CD4-positive, alpha-beta T cell (primary cell): ENCODE data around the gene LITAF. TPM values are rescaled to one million over a fixed set of nuclear protein-coding genes. Genes with fewer than 3 reads are reported as not detected.

Experiments used
- ATAC-seq: fragments of 200-7000 bp; cut with Tn5 transposase; one replicate; pipeline ENCODE4 v1.10.0; 2022; ENCODE audit warnings: mild to moderate bottlenecking; ENCODE audit not compliant: poor library complexity
- CTCF ChIA-PET: fragments of 350-600 bp; sonication (Branson Sonifier 250); formaldehyde crosslinking; loops from one replicate; lab custom pipeline; 2021; ENCODE audit warnings: antibody characterized with exemption, inconsistent platforms; lab: Charles Lee
- POLR2A ChIA-PET: fragments of 350-600 bp; sonication (Branson Sonifier 250); formaldehyde crosslinking; loops from one replicate; lab custom pipeline; 2021; ENCODE audit warnings: antibody characterized with exemption, inconsistent platforms; lab: Charles Lee
- DNase-seq, 14 experiments: peaks; one replicate each; pipeline ENCODE4 v3.0.0-alpha.2; 2013 to 2020; ENCODE audit warnings: mixed read lengths in 2 of 14
- H3K27ac ChIP-seq, 2 donors: one replicate each; pipeline versions ENCODE4 v1.5.1 to v1.7.0; 2013; ENCODE audit warnings: low read length in 2 of 2, low read depth in 1 of 2, mild to moderate bottlenecking in 1 of 2
- H3K27me3 ChIP-seq, 2 experiments: 1 replicate in 1 of 2; 2 replicates in 1 of 2; pipeline versions ENCODE4 v1.6.1 to v1.7.0; 2013; ENCODE audit warnings: low read length in 2 of 2, control low read depth in 1 of 2, mild to moderate bottlenecking in 1 of 2, moderate library complexity in 1 of 2; ENCODE audit not compliant: insufficient read depth in 2 of 2, control insufficient read depth in 1 of 2
- H3K36me3 ChIP-seq: one replicate; pipeline ENCODE4 v1.6.1; 2013; ENCODE audit warnings: low read length, control low read depth; ENCODE audit not compliant: insufficient read depth
- H3K4me1 ChIP-seq: one replicate; pipeline ENCODE4 v1.6.1; 2013; ENCODE audit warnings: low read length, control low read depth; ENCODE audit not compliant: insufficient read depth
- H3K4me3 ChIP-seq: one replicate; pipeline ENCODE4 v1.5.1; 2013; ENCODE audit warnings: mild to moderate bottlenecking, low read length, moderate library complexity
- H3K9me3 ChIP-seq, 2 experiments: 1 replicate in 1 of 2; 2 replicates in 1 of 2; pipeline versions ENCODE4 v1.6.1 to v1.7.0; 2013; ENCODE audit warnings: low read length in 2 of 2, mild to moderate bottlenecking in 2 of 2, control low read depth in 1 of 2, moderate library complexity in 1 of 2; ENCODE audit not compliant: control insufficient read depth in 1 of 2, insufficient read depth in 1 of 2
- H3K27ac Mint-ChIP-seq: one replicate; pipeline ENCODE4 v1.8.0; 2020; ENCODE audit warnings: mixed read lengths
- H3K27me3 Mint-ChIP-seq: one replicate; pipeline ENCODE4 v1.8.0; 2021; ENCODE audit warnings: mixed read lengths
- H3K36me3 Mint-ChIP-seq: one replicate; pipeline ENCODE4 v1.8.0; 2021; ENCODE audit warnings: low read depth, mixed read lengths
- H3K4me1 Mint-ChIP-seq: one replicate; pipeline ENCODE4 v1.8.0; 2021; ENCODE audit warnings: low read depth, mixed read lengths
- H3K4me3 Mint-ChIP-seq: one replicate; pipeline ENCODE4 v1.8.0; 2020; ENCODE audit warnings: mild to moderate bottlenecking, mixed read lengths
- H3K9me3 Mint-ChIP-seq: one replicate; pipeline ENCODE4 v1.8.0; 2020; ENCODE audit warnings: mixed read lengths
- intact Hi-C, 2 experiments: fragments of 100-400 bp; cut with DNase I in 1 of 2; cut with micrococcal nuclease in 1 of 2; formaldehyde crosslinking; loops; one replicate each; pipeline versions ENCODE4 v1.15.1 to v1.9.0; 2023 to 2025; cut with DNase I, micrococcal nuclease
- total RNA-seq, 174 experiments: library from RNA in 2 of 174; stranded (reverse) in 2 of 174; gene quantifications; one replicate each; pipeline ENCODE4 v1.2.3 and lab custom pipeline; 2021 to 2026
- TF ChIP-seq, protein P1 (sequence below): fragments of 200-600 bp; IDR thresholded peaks from one replicate; pipeline ENCODE4 v1.8.0; 2022; ENCODE audit warnings: antibody characterized with exemption, mild to moderate bottlenecking

LITAF gene
- total RNA-seq, 2 experiments from 2014 or later: 226 to 257 TPM

DNA sequence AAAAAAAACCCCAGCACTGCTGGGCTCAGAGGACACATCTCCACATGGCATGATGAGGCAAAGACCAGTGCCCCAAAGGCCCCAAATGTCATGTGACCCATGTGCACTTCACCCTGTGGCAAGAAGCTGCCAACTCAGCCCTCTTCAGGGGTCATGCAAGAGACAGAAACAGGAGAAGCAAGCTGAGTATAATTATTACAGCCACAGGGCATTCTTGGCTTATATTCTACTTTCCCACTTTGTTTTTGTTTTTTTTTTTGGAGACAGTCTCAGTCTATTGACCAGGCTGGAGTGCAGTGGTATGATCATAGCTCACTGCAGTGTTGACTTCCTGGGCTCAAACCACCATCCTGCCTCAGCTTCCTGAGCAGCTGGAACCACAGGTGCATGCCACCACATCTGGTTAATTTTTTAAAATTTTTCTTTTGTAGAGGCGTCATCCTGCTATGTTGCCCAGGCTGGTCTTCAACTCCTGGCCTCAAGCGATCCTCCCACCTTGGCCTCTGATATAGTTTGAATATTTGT, 32.7 kb upstream of the LITAF start:
- Mint-ChIP-seq H3K36me3 (peaks cover 4% of the 10 kb centered on the region), H3K4me1 (peaks cover 63% of the 10 kb centered on the region), H3K27me3 (no peaks in the 10 kb centered on the region), H3K4me3 (peak overlapping the region; percentile 78), H3K27ac (peak overlapping the region; percentile 99), H3K9me3 (no peaks in the 10 kb centered on the region)
- H3K9me3 ChIP-seq: peaks cover 0 to 12% of the 10 kb centered on the region in 2 experiments
- peak overlapping the region; percentile 1 for H3K4me3 ChIP-seq
- DNase-seq (peak in 12 of 14 experiments; percentile 10 to 82 (median 36)), ATAC-seq (peak; percentile 40)
- ChIA-PET POLR2A (interaction anchor here (0.6 to 4.9 kb wide), 10 partner anchors 12 to 461 kb away, joined by 3 to 55 read pairs (median 4); partner anchors contain the start of genes LITAF, SNN and ZC3H7A), CTCF (interaction anchor here (0.8 to 1.4 kb wide), 4 partner anchors 12 to 87 kb away, joined by 3 to 4 read pairs (median 3); no protein-coding TSS in a partner anchor)
- H3K27me3 ChIP-seq: no peaks in the 10 kb centered on the region
- H3K36me3 ChIP-seq: no peaks in the 10 kb centered on the region
- TF ChIP-seq, protein P1, sequence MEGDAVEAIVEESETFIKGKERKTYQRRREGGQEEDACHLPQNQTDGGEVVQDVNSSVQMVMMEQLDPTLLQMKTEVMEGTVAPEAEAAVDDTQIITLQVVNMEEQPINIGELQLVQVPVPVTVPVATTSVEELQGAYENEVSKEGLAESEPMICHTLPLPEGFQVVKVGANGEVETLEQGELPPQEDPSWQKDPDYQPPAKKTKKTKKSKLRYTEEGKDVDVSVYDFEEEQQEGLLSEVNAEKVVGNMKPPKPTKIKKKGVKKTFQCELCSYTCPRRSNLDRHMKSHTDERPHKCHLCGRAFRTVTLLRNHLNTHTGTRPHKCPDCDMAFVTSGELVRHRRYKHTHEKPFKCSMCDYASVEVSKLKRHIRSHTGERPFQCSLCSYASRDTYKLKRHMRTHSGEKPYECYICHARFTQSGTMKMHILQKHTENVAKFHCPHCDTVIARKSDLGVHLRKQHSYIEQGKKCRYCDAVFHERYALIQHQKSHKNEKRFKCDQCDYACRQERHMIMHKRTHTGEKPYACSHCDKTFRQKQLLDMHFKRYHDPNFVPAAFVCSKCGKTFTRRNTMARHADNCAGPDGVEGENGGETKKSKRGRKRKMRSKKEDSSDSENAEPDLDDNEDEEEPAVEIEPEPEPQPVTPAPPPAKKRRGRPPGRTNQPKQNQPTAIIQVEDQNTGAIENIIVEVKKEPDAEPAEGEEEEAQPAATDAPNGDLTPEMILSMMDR: no peak
- H3K27ac ChIP-seq: peak overlapping the region; percentile 51 to 62
- intact Hi-C loops: no loop called here
- peaks cover 76% of the 10 kb centered on the region for H3K4me1 ChIP-seq

DNA sequence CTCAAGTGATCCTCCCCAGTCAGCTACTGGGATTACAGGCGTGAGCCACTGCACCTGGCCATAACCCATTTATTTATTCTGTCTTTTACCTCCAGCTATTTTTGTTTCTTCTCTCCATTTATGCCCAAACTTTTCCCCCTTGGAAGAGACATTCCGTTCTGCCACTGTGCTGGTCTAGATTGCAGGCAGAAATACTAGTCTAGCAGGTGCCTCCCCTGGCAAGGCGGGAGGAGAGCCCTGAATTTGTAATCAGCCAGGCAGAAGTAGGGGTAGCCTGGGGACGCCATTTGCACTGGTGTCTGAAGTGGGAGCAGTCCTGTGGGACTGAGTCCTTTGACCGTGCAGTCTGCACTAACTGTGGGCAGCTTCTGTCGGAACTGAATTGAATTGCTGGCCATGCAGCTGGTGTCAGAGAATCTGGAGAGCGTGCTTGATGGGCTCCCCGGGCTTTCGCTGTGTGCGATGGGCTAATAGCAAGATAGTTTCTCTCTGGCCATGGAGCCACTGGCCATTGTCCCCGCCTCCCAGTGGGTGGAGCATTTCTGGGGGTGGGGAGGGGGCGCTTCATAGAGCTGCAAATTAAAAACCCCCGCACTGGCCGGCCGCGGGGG, 31.5 kb upstream of the LITAF start:
- Mint-ChIP-seq H3K27me3 (no peaks in the 10 kb centered on the region), H3K4me1 (peaks cover 64% of the 10 kb centered on the region), H3K4me3 (no peak overlapping the region), H3K9me3 (no peaks in the 10 kb centered on the region), H3K27ac (peak overlapping the region; percentile 99), H3K36me3 (peaks cover 4% of the 10 kb centered on the region)
- ChIA-PET CTCF (interaction anchor here (1.4 kb wide), 1 partner anchor 14 kb away, joined by 3 read pairs; no protein-coding TSS in a partner anchor), POLR2A (interaction anchor here (0.9 to 3.0 kb wide), 3 partner anchors 32 to 58 kb away, joined by 3 to 15 read pairs (median 4); partner anchors contain the start of gene LITAF)
- Histone ChIP-seq H3K27ac (peak overlapping the region in 1 of 2 donors; percentile 24), H3K27me3 (no peaks in the 10 kb centered on the region), H3K9me3 (peaks cover 0 to 12% of the 10 kb centered on the region in 2 experiments), H3K4me1 (peaks cover 73% of the 10 kb centered on the region), H3K36me3 (no peaks in the 10 kb centered on the region), H3K4me3 (no peak overlapping the region)
- TF ChIP-seq, protein P1: no peak
- no peak for ATAC-seq
- intact Hi-C loops: no loop called here
- no peak for DNase-seq

DNA sequence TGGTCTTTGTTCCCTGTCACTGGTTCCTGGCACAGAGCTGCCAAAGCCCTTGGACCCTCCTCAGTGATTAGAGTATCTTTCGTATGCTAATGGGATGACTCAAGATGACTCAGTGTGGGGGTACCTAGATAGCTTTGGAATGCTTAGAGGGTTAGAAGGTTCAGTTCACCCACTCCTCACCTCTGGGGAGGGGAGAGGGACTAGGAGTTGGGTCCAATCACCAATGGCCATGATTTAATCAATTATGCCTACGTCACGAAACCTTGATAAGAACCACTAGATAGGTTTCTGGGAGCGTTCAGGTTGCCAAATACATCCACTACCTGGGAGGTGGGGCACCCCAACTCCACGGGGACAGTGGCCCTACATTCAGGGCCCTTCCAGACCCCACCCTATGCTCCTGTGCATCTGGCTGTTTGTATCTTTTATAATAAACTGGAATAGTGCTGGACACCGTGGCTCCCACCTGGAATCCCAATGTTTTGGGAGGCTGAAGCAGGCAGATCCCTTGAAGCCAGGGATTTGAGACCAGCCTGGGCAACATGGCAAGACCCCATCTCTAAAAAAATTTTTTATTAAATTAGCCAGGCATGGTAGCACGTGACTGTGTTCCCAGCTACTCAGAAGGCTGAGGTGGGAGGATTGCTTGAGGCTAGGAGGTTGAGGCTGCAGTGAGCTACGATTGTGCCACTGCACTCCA, 29.2 kb upstream of the LITAF start:
- no peak for DNase-seq
- Histone ChIP-seq H3K4me1 (peaks cover 61% of the 10 kb centered on the region), H3K27me3 (no peaks in the 10 kb centered on the region), H3K27ac (no peak overlapping the region), H3K4me3 (no peak overlapping the region), H3K9me3 (peaks cover 0 to 12% of the 10 kb centered on the region in 2 experiments), H3K36me3 (no peaks in the 10 kb centered on the region)
- ChIA-PET CTCF (interaction anchor here (0.6 kb wide), 1 partner anchor 120 kb away, joined by 3 read pairs; no protein-coding TSS in a partner anchor), POLR2A (no interaction called here)
- no peak overlapping the region for H3K4me3 Mint-ChIP-seq
- intact Hi-C loops: no loop called here
- H3K27ac Mint-ChIP-seq: no peak overlapping the region
- no peaks in the 10 kb centered on the region for H3K36me3 Mint-ChIP-seq
- no peaks in the 10 kb centered on the region for H3K27me3 Mint-ChIP-seq
- ATAC-seq: no peak
- TF ChIP-seq, protein P1: no peak
- H3K9me3 Mint-ChIP-seq: no peaks in the 10 kb centered on the region
- H3K4me1 Mint-ChIP-seq: peaks cover 50% of the 10 kb centered on the region
